ENCODE results near the gene TRPC4AP.

GRCh38 chr20:35134472-35134871 is 41.9 kb upstream of the TRPC4AP start:
- no peak for TF ChIP-seq POLR2A (IDR thresholded peaks at IDR 0.05)
- TF ChIP-seq, protein P1, sequence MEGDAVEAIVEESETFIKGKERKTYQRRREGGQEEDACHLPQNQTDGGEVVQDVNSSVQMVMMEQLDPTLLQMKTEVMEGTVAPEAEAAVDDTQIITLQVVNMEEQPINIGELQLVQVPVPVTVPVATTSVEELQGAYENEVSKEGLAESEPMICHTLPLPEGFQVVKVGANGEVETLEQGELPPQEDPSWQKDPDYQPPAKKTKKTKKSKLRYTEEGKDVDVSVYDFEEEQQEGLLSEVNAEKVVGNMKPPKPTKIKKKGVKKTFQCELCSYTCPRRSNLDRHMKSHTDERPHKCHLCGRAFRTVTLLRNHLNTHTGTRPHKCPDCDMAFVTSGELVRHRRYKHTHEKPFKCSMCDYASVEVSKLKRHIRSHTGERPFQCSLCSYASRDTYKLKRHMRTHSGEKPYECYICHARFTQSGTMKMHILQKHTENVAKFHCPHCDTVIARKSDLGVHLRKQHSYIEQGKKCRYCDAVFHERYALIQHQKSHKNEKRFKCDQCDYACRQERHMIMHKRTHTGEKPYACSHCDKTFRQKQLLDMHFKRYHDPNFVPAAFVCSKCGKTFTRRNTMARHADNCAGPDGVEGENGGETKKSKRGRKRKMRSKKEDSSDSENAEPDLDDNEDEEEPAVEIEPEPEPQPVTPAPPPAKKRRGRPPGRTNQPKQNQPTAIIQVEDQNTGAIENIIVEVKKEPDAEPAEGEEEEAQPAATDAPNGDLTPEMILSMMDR (IDR thresholded peaks at IDR 0.05) = no peak

All from esophagus squamous epithelium (tissue), 4 donors.